Neural progenitor cell (in vitro differentiated cells): ENCODE measurements around the gene GCFC2. TPM values are rescaled to one million over a fixed set of nuclear protein-coding genes. Genes with fewer than 3 reads are reported as not detected.

ENCODE experiments used
- DNase-seq: peaks from one replicate; pipeline ENCODE4 v3.0.0-alpha.2; 2016; ENCODE audit warnings: low spot score
- H2AFZ ChIP-seq: fragments of 200-600 bp; sonication (generic); replicated peaks from 2 replicates; pipeline ENCODE4 v1.6.1; 2016; ENCODE audit warnings: antibody characterized with exemption
- H3F3A ChIP-seq: fragments of 200-600 bp; sonication (generic); 2 replicates; pipeline ENCODE4 v1.6.1; 2016; ENCODE audit warnings: antibody characterized with exemption, low read depth
- H3K27ac ChIP-seq: fragments of 200-600 bp; sonication (generic); 2 replicates; pipeline ENCODE4 v1.5.1; 2016; ENCODE audit warnings: mild to moderate bottlenecking
- H3K27me3 ChIP-seq: fragments of 200-600 bp; sonication (generic); 2 replicates; pipeline ENCODE4 v1.6.1; 2016; ENCODE audit warnings: mild to moderate bottlenecking, moderate library complexity
- H3K36me3 ChIP-seq: fragments of 200-600 bp; sonication (generic); 2 replicates; pipeline ENCODE4 v1.5.1; 2016
- H3K4me1 ChIP-seq: fragments of 200-600 bp; sonication (generic); 2 replicates; pipeline ENCODE4 v1.6.1; 2016; ENCODE audit warnings: mixed run types
- H3K4me2 ChIP-seq: fragments of 200-600 bp; sonication (generic); 2 replicates; pipeline ENCODE4 v1.6.1; 2016
- H3K4me3 ChIP-seq: fragments of 200-600 bp; sonication (generic); 2 replicates; pipeline ENCODE4 v1.5.1; 2016
- H3K79me2 ChIP-seq: fragments of 200-600 bp; sonication (generic); 2 replicates; pipeline ENCODE4 v1.6.1; 2016; ENCODE audit warnings: low read depth
- H3K9ac ChIP-seq: fragments of 200-600 bp; sonication (generic); 2 replicates; pipeline ENCODE4 v1.6.1; 2016
- H3K9me3 ChIP-seq: fragments of 200-600 bp; sonication (generic); 2 replicates; pipeline ENCODE4 v1.5.1; 2016; ENCODE audit warnings: low read depth
- H4K20me1 ChIP-seq: fragments of 200-600 bp; sonication (generic); 2 replicates; pipeline ENCODE4 v1.6.1; 2016; ENCODE audit warnings: low read depth
- H3K27ac Mint-ChIP-seq: 3 replicates; pipeline ENCODE4 v1.8.0; 2021; ENCODE audit warnings: mixed read lengths
- H3K27me3 Mint-ChIP-seq: 2 replicates; pipeline ENCODE4 v1.8.0; 2022; ENCODE audit warnings: low read depth, mild to moderate bottlenecking, inconsistent platforms, moderate library complexity, mixed read lengths; ENCODE audit not compliant: insufficient read depth
- H3K36me3 Mint-ChIP-seq: 3 replicates; pipeline ENCODE4 v1.8.0; 2021; ENCODE audit warnings: mixed read lengths
- H3K4me1 Mint-ChIP-seq: 3 replicates; pipeline ENCODE4 v1.8.0; 2021; ENCODE audit warnings: mixed read lengths
- H3K4me3 Mint-ChIP-seq: 3 replicates; pipeline ENCODE4 v1.8.0; 2021; ENCODE audit warnings: mild to moderate bottlenecking, moderate library complexity, mixed read lengths
- H3K9me3 Mint-ChIP-seq: 3 replicates; pipeline ENCODE4 v1.8.0; 2020; ENCODE audit warnings: mixed read lengths
- CTCF ChIP-seq: fragments of 200-600 bp; sonication (generic); IDR thresholded peaks from 2 replicates; pipeline ENCODE4 v1.5.1; 2017; ENCODE audit warnings: antibody characterized with exemption, mild to moderate bottlenecking
- EZH2 ChIP-seq: fragments of 200-600 bp; sonication (generic); IDR thresholded peaks from 2 replicates; pipeline ENCODE4 v1.6.1; 2017; ENCODE audit warnings: antibody characterized with exemption, mild to moderate bottlenecking, moderate library complexity
- EZH2phosphoT487 ChIP-seq: fragments of 200-600 bp; sonication (generic); IDR thresholded peaks from 2 replicates; pipeline ENCODE4 v1.6.1; 2017; ENCODE audit warnings: antibody characterized with exemption
- total RNA-seq: library from RNA; depleted of rRNA; stranded (reverse); fragments of >200 nt; gene quantifications from 2 replicates; pipeline ENCODE4 v1.2.3, GENCODE V29; 2015; ENCODE audit warnings: low replicate concordance

Gene GCFC2
- 32.4 and 58.4 TPM in 2 replicates for total RNA-seq

GRCh38 chr2:75710577-75711253 is at the start of gene GCFC2:
Gene GCFC2 (minus strand): TSS chr2:75710915. CDS start chr2:75710855, 60 bp downstream.
- Mint-ChIP-seq H3K9me3 (no peaks in the 10 kb centered on the region), H3K27ac (peak within 1 kb of the TSS; percentile 92), H3K4me1 (peaks cover 16% of the 10 kb centered on the region), H3K27me3 (no peaks in the 10 kb centered on the region), H3K36me3 (peaks cover 11% of the 10 kb centered on the region), H3K4me3 (peak within 1 kb of the TSS; percentile 91)
- Histone ChIP-seq H3K36me3 (no peaks in the 10 kb centered on the region), H4K20me1 (no peaks in the 10 kb centered on the region), H3K4me3 (peak within 1 kb of the TSS; percentile 49), H3K79me2 (peaks cover 30% of the 10 kb centered on the region), H3K27me3 (no peaks in the 10 kb centered on the region), H3K4me1 (peaks cover 26% of the 10 kb centered on the region), H3K27ac (peak within 1 kb of the TSS; percentile 83), H2AFZ (peak within 1 kb of the TSS; percentile 77), H3K4me2 (peak within 1 kb of the TSS; percentile 90), H3K9ac (peak within 1 kb of the TSS; percentile 29), H3K9me3 (no peaks in the 10 kb centered on the region), H3F3A (peaks cover 21% of the 10 kb centered on the region)
- DNase-seq: peak; percentile 89
- TF ChIP-seq EZH2 (peak; percentile 58), EZH2phosphoT487 (no peak), CTCF (peak; percentile 51)

DNA sequence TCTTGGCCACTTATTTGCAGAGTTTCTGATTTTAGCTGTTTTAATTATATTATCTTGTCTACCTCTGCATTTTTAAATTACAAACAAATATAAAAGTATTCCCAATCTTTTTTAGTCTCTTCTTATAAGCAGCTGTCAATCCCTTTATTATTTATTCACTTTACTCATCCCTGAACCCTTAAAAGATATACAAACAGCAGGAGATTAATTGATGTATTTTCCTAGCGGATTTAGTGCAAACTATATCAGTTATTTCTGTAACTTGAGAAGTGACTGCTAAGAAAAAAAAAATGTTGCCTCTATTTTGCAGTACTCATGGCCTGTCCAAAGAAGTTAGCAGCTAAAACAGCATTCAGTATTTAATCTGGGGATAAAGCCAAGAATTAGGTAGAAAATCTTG is 42.1 kb upstream of the GCFC2 start:
- Mint-ChIP-seq H3K9me3 (peaks cover 6% of the 10 kb centered on the region), H3K4me3 (no peak overlapping the region), H3K27me3 (peaks cover 2% of the 10 kb centered on the region), H3K27ac (no peak overlapping the region), H3K4me1 (peaks cover 12% of the 10 kb centered on the region), H3K36me3 (no peaks in the 10 kb centered on the region)
- DNase-seq: no peak
- H3K9me3 ChIP-seq: no peaks in the 10 kb centered on the region
- peaks cover 28% of the 10 kb centered on the region for H3F3A ChIP-seq
- no peak overlapping the region for H2AFZ ChIP-seq
- H3K79me2 ChIP-seq: no peaks in the 10 kb centered on the region
- peak overlapping the region; percentile 24 for H3K4me3 ChIP-seq
- peak overlapping the region; percentile 89 for H3K27ac ChIP-seq
- H3K4me2 ChIP-seq: peak overlapping the region; percentile 70
- no peaks in the 10 kb centered on the region for H3K27me3 ChIP-seq
- H4K20me1 ChIP-seq: no peaks in the 10 kb centered on the region
- peaks cover 27% of the 10 kb centered on the region for H3K4me1 ChIP-seq
- no peak overlapping the region for H3K9ac ChIP-seq
- peaks cover 6% of the 10 kb centered on the region for H3K36me3 ChIP-seq
- TF ChIP-seq CTCF (no peak), EZH2phosphoT487 (no peak), EZH2 (no peak)

DNA sequence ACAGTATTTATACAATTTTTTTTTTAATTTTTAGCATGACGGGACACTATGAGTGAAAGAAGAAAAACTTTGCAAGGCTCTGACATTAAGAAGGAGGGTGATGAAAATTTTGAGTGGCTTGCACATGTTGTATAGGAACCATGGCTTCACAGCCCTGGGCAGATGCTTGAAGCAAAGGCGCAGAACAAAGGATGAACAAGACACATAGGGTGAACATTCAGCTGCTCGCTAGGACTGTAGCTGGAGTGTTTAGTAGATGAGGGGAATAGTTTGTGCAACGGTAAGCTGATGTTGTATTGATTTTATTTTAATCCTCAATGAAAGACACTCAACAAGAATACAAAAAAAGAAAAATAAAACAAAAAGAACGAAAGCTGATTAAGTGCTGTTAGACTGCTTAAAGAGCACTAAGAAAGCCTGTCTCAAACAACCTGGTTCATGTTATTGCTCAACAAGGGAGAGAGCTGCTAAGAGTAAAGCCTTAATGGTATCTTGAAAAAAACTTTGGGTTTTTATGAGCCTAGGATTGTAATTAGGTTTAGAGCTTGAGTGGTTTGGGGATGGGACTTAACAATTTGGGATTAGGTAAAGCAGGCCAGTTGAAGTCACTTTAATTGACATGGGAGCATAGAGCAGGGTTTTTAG is 41.2 kb upstream of the GCFC2 start:
- Histone ChIP-seq H3K9me3 (no peaks in the 10 kb centered on the region), H3K36me3 (peaks cover 5% of the 10 kb centered on the region), H3K27me3 (no peaks in the 10 kb centered on the region), H3F3A (peaks cover 28% of the 10 kb centered on the region), H3K79me2 (no peaks in the 10 kb centered on the region), H3K4me1 (peaks cover 27% of the 10 kb centered on the region), H3K4me3 (peak overlapping the region; percentile 24), H3K4me2 (peak overlapping the region; percentile 70), H4K20me1 (no peaks in the 10 kb centered on the region), H3K9ac (no peak overlapping the region), H2AFZ (no peak overlapping the region), H3K27ac (peak overlapping the region; percentile 89)
- peak; percentile 77 for DNase-seq
- Mint-ChIP-seq H3K27me3 (peaks cover 2% of the 10 kb centered on the region), H3K9me3 (no peaks in the 10 kb centered on the region), H3K36me3 (no peaks in the 10 kb centered on the region), H3K27ac (no peak overlapping the region), H3K4me3 (no peak overlapping the region), H3K4me1 (peaks cover 12% of the 10 kb centered on the region)
- TF ChIP-seq EZH2 (no peak), EZH2phosphoT487 (peak; percentile 87), CTCF (no peak)
